Bronchial epithelial cell (primary cell): ENCODE results near the gene CDKL5. TPM values are rescaled to one million over a fixed set of nuclear protein-coding genes. Genes with fewer than 3 reads are reported as not detected.

Experiments used
- DNase-seq: peaks from one replicate; pipeline ENCODE4 v3.0.0-alpha.2; 2010; ENCODE audit warnings: low read depth
- FAIRE-seq: peaks from 2 replicates; lab custom pipeline; 2011; peaks lifted over from hg19 to GRCh38; lab: Jason Lieb, UNC
- H3K27me3 ChIP-seq: 2 replicates; pipeline ENCODE4 v1.5.1; 2011; ENCODE audit warnings: low read length; ENCODE audit not compliant: control insufficient read depth, insufficient read depth
- H3K36me3 ChIP-seq: 2 replicates; pipeline ENCODE4 v1.5.1; 2011; ENCODE audit warnings: low read length; ENCODE audit not compliant: control insufficient read depth, insufficient read depth
- H3K4me3 ChIP-seq: 2 replicates; pipeline ENCODE4 v1.5.1; 2011; ENCODE audit warnings: mild to moderate bottlenecking, low read depth, low read length, control low read depth
- total RNA-seq: library from RNA; depleted of rRNA; stranded (reverse); fragments of >200 nt; gene quantifications from 2 replicates; pipeline ENCODE4 v1.2.1, GENCODE V29; 2014
- TF ChIP-seq, protein P1 (sequence below): IDR thresholded peaks from 2 replicates; pipeline ENCODE4 v1.5.1; 2011; ENCODE audit warnings: mild to moderate bottlenecking, moderate library complexity, low read length, control low read depth, inconsistent platforms; ENCODE audit not compliant: insufficient read depth, severe bottlenecking

CDKL5 gene
- total RNA-seq, 1 donor from 2014 or later, result 2.6 TPM

DNA sequence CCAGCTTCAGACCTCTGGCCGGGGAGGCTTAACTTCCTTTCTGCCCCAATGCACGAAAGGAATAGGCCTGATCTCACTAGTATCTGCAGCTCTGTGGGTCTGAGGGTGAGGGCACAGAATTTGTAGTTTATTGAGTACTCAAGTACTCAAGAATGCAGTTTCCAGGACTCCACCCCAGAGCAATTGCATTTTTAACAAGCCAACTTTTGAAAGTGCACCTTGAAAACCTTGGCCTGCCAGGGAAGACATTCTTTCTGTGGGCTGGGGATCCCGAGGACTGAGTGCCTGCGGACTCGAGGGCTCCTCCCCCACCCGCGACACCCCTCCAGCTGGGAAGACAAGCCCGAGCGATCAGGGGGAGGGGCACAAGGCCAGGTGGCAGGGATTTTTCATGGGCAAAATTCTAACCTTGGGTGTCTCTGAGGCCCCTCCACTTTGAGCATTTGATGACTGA lies 224.1 kb downstream of the CDKL5 start:
- no peak for DNase-seq
- Histone ChIP-seq H3K36me3 (no peaks in the 10 kb centered on the region), H3K27me3 (no peaks in the 10 kb centered on the region), H3K4me3 (no peak overlapping the region)
- TF ChIP-seq, protein P1, sequence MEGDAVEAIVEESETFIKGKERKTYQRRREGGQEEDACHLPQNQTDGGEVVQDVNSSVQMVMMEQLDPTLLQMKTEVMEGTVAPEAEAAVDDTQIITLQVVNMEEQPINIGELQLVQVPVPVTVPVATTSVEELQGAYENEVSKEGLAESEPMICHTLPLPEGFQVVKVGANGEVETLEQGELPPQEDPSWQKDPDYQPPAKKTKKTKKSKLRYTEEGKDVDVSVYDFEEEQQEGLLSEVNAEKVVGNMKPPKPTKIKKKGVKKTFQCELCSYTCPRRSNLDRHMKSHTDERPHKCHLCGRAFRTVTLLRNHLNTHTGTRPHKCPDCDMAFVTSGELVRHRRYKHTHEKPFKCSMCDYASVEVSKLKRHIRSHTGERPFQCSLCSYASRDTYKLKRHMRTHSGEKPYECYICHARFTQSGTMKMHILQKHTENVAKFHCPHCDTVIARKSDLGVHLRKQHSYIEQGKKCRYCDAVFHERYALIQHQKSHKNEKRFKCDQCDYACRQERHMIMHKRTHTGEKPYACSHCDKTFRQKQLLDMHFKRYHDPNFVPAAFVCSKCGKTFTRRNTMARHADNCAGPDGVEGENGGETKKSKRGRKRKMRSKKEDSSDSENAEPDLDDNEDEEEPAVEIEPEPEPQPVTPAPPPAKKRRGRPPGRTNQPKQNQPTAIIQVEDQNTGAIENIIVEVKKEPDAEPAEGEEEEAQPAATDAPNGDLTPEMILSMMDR, result no peak
- no peak for FAIRE-seq

DNA sequence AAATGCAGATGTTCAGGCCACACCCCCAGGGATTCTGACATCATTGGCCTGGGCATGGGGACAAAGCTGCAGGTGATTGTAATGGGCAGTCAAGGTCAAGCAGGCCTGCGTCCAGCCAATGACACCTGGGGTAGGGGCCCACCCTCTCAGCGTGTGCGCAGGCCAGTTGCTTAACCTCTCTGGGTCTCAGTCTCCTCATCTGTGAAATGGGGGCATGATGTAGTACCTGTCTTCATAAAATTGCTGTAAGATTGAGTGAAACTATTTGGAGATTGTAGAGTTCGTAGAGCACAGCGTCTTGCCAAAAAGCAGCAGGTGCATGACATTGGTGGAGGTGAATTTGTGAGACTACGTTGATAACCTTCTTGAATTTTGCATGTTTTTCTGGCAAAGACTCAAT lies 225.3 kb downstream of the CDKL5 start:
- no peak for DNase-seq
- H3K4me3 ChIP-seq, result no peak overlapping the region
- TF ChIP-seq, protein P1, result no peak
- no peaks in the 10 kb centered on the region for H3K36me3 ChIP-seq
- no peaks in the 10 kb centered on the region for H3K27me3 ChIP-seq
- FAIRE-seq, result no peak

DNA sequence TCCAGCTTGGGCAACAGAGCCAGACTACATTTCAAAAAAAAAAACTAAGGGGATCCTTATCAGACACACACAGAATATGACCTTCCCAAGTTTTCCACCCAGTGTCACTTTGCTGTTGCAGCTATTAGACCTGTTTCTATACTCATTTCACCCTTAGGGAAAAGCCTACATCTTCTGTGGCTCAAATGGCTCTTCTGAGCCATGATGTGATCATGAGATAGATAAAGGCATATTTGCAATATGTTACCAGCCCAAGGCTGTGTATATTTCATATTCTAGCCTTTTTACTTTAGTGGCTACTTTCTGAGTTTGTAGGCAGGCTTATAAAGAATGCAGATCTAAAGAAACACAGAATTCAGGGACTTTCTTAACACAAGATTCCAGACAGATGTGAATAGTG lies 227.2 kb downstream of the CDKL5 start:
- DNase-seq, result no peak
- FAIRE-seq, result no peak
- Histone ChIP-seq H3K36me3 (no peaks in the 10 kb centered on the region), H3K4me3 (no peak overlapping the region), H3K27me3 (no peaks in the 10 kb centered on the region)
- TF ChIP-seq, protein P1, result no peak

DNA sequence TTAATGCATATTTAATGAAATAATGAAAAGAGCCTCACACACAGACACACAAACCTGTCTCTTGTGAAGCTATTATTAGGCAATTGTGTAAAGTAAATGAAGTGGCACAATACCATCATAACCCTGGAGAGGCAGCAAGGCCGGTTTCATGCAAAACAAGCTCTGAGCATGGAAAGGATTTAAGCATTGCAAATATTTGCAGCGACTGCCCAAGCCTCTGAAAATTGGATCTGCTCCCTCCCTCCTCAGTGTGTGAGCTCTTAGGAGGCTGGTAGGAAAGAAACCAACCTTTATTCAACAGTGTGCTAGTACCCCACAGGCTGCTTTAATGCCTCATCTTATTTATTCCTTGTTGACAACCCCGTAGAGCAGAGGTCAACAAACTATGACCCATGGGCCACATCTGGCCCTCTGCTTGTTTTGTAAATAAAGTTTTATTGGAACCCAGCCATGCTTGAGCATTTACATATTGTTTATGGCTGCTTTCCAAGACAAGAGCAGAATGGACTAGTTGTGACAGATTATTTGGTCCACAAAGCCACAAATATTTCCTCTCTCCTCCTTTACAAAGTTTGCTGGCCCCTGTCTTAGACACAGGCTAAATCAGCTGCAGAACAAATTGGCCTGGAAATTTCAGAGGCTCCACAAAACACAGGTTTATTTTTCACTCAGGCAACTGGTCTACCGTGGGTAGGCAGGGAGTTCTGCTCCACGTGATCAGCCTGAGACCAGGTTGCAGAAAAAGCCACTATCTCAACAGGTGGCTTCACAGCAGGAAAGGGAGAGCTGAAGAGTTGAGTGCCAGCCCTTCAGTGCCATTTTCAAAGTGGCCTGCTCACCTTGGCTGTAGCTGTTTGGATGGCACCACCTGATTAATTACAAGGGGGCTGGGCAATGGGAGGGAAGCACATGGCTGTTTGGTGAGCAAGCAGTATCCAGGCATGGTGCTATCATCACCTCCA lies 229.7 kb downstream of the CDKL5 start:
- DNase-seq (no peak), FAIRE-seq (no peak)
- Histone ChIP-seq H3K27me3 (no peaks in the 10 kb centered on the region), H3K36me3 (no peaks in the 10 kb centered on the region), H3K4me3 (no peak overlapping the region)
- TF ChIP-seq, protein P1, result no peak

DNA sequence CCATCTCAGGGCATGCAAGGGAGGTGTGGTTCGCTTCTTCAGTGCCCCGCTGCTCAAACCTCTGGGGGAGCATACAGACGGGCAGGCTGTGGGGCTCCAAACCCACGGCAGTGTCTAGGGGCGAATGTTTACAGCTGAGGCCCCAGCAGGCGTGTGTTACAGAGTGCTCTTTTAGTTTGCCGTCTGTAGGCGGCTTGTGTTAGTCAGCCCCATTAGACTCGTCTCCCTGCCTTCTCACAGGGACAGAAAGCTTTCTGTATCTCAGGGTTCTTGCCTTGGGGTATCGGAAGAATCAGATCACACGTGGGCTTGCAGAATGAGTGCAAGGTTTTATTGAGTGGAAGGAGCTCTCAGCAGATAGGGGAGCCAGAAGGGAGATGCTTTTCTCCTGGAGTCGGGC lies 235.9 kb downstream of the CDKL5 start:
- no peaks in the 10 kb centered on the region for H3K27me3 ChIP-seq
- TF ChIP-seq, protein P1, result no peak
- DNase-seq (no peak), FAIRE-seq (no peak)
- no peaks in the 10 kb centered on the region for H3K36me3 ChIP-seq
- no peak overlapping the region for H3K4me3 ChIP-seq
